GM21717 (cell line): ENCODE data around the gene HAO1.
"Not testable (repeated sequence)": the region's sequence is repeated elsewhere in the genome, so short reads cannot be mapped to it uniquely, and the experiment has no call there.

Experiments
- ATAC-seq: cut with Tn5 transposase; IDR thresholded peaks from one replicate; pipeline ENCODE4 v1.9.1; 2021; ENCODE audit warnings: mild to moderate bottlenecking, moderate library complexity; ENCODE audit not compliant: unreplicated experiment

HAO1 gene

DNA sequence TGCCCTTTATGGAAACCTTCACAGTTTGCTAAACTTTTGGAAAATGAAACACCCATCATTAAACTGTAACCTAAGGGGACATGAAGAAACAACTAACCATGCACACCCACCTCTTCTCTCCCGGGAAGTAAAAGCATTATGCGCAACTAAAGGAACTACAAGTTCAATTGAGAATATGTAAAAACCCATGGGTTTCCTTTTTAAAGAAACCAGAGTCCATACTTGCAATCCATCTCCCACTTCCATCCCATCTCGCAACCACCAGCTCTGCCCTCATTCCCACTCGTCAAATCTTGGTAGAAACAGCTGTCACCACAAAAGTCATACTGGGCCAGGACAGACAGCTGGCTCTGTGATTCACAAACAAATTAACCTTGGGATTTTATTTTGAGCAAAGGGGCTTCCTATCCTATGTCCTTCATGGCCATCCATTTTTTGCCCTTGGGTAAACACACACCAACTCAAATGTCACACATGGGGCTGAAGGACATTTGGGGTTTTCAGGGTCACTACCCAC, 81.5 kb downstream of the HAO1 start:
- no peak for ATAC-seq

DNA sequence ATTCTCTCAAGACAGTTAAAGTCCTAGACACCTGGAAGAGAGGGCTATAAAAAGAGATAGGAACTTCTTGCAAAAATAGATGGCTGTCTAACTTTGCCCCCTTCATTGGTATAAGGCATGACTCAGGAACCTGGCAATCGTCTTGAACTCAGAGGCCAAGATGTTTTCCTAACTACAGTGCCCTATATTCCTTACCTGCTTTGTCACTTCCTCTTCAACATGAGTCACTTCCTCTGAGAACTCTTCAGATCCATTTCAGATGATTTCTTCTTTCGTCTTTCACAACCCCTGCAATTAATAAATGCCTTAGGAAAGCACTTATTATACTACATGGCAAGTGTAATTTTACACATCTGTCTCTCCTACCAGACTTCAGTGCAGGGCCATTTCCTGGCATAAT, 83.5 kb downstream of the HAO1 start:
- ATAC-seq: no peak

DNA sequence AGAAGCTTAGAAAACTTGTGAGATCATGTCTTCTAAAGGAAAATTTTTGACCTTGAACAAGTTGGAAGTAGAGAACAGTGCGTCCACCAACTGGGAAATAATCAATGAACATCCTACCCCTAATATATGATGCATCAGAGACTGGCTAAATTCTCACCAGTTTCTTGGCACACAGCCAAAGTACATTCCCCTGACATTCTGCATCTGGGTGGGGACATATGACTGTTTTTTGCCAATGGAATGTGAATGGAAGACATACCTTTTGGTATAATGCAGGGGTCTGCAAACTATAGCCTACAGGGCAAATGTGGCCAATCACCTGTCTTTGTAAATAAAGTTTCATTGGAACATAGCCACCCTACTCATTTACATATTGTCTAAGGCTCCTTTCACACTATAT, 84.7 kb downstream of the HAO1 start:
- ATAC-seq: no peak

DNA sequence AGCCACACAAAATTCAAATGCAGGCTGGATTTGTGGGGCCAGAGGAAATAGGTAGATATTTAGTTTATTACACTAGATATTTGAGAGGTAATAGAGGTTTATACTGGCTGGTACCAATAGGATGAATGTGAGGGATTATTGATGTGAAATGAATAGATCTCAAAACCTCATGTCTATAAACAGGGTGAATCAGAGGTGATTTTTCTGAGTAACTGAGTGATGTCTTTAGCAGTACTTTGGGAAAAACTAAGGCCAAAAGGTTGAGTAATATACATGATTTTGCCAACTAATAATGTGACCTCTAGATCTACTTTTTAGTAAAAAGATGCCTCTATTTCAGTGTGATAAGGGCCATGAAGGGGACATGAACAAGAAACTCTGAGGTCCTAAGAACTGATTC, 86.8 kb downstream of the HAO1 start:
- no peak for ATAC-seq

DNA sequence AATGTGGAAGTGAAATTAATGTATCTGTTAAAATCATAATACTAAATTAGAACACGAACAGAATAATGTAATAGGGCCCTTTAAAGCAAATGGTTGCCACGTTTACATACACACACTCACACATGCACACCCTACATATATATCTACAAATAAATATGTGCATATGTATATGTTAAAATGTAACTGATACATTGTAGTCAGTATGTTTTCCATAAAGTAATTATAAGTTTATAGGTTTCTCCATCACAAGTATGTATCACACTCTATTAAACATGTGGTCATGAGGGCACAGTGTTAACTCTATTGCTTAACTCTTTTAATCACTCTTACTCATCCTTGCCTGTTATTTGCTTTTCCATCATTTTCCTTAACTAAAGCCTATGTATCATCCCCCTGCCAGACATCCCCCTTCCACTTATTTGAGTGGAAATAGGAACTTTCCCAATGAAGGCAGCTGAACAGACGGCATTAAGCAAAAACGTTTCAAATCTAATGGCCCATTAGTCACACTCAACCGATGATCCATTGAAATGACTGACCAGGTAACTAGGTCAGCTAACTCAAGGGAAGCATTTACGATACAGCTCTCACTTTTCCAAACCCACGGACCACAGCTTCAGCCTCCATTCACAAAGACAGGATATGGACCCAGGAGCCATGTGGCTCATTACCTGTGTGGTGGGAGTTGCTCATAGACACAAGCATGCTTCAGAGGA, 89.3 kb downstream of the HAO1 start:
- no peak for ATAC-seq

DNA sequence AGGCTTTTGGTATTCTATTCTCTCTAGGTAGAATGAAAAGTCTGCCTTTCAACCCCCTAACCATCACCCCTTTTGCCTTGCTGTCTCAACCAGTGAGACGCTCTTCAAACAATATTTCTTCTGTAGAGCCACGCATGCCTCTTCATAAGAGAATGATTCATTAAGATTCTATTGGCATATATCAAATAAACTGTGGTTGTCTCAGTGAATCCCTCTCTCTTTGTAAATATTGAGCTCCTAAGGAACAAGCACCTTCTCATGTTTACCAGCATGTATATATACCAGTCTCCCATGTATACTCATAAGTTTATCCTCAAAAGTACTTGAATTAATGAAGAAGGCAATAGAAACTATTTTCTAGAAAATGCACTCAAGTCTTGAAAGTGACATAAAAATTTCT, 90.6 kb downstream of the HAO1 start:
- ATAC-seq: no peak

DNA sequence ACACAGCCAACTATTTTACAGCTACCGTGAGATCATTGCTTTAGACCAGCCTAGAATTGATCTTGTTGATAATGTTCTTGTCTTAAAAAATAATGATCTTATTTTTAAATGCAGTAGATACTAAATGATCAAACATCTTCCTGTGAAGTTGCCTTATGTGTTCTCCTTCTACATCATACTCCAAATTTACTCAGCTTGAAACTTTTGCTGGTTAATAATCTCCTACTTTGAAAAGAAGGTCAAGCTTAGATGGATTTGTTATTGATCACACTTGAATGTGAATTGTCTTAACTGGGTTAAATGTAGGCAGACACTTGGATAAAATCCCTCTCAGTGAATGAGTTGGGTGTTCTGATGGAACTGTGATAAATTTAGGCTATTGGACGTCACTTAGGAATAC, 91.9 kb downstream of the HAO1 start:
- no peak for ATAC-seq

DNA sequence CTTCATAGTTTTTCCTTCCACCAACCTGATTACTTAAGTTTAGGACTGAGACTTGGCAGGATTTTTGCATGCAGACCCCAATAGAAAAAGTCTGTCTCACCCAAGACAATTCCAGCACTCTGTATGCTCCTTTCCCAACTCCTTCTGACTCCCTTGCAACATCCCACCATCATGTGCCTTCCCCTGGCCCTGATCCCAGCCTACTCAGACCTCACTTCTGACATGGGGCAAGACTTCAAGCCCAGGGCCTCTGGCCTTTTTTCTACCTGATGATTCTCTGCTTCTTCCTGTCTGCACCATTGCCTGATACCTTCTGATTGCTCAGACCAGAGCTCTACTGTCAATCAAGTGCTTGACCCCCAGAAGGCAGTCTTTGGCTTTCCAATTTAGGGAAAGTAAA, 96.6 kb downstream of the HAO1 start:
- no peak for ATAC-seq

DNA sequence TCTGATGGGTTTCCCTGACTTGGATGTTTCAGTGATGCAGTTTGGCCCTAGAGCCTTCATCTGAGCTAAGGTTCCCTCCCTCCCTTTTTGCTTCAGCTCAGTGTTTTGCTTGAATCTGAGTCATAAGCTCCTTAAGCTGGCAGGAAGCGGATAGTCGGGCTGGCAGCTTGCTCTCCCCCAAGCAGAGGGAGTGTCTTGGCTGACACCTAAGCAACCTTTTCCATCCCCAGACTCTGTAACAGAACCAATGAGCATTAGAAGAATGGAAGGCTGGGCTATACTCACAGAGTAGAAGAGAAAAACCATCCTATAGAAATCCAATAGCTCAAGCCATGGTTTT, 98.3 kb downstream of the HAO1 start:
- no peak for ATAC-seq

DNA sequence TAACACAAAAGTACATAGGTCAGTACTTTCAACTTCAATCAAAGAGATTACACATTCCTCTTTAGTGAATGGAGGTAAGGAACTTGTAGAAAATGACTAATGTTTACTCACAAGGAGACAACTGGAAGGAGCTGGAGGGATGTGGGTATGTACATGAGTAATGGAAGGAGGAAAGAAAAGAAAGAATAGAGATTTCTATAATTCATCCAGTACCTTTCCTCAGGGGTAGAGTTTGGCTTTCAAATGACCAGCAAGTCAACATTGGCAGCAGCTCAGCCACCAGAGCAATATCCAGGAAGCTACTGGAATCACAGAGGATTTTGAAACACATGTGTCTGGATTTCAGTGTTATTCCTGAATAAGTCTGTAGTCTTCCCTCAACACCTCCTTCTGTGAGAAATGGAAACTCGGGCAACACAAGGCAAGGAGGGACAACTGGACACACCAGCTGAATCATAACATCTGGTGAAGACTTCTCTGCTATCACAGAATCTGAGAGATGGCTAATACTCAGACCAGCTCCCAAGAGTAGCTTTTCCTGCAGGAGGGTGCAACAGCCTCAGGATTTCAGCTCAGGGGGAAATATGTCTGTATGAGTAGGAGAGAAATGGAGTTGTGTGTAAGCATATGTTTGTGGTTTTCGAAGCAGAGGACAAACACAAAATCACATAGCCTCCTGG, 98.8 kb downstream of the HAO1 start:
- ATAC-seq: no peak

DNA sequence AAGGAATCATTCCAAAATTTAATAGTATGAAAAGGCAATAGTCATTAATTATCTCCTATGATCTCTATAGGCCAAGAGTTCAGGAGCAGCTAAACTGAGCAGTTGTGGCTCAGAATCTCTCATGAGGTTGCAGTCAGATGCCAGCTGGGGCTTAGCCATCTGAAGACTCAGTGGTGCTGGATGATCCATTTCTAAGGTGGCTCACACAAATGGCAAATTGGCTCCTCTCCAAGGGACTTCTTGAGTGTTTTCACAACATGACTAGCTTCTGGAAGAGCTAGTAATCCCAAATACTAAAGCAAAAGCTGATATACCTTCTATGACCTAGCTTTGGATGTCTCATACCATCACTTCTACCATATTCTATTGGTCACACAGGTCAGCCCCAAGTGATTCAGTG, 104.2 kb downstream of the HAO1 start:
- no peak for ATAC-seq

DNA sequence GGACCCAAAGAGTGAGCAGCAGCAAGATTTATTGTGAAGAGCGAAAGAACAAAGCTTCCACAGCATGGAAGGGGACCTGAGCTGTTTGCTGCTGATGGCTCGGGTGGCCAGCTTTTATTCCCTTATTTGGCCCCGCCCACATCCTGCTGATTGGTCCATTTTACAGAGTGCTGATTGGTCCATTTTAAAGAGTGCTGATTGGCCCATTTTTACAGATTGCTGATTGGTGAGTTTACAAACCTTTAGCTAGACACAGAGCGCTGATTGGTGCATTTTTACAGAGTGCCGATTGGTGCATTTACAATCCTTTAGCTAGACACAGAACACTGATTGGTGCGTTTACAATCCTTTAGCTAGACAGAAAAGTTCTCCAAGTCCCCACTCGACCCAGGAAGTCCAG, 105.8 kb downstream of the HAO1 start:
- not testable (repeated sequence) for ATAC-seq
